GM12873 (cell line): ENCODE measurements around the gene OR13G1.

Experiments used
- CTCF ChIP-seq: IDR thresholded peaks from 2 replicates; pipeline ENCODE4 v1.5.1; 2012; ENCODE audit warnings: low read depth, mild to moderate bottlenecking, moderate library complexity, low read length, control low read depth; ENCODE audit not compliant: insufficient read depth; ENCODE audit errors: missing control alignments

OR13G1 gene

GRCh38 chr1:247669225-247669624 is 10.3 kb downstream of the OR13G1 start:
- TF ChIP-seq CTCF: no peak

GRCh38 chr1:247656221-247656875 is 23.2 kb downstream of the OR13G1 start:
- TF ChIP-seq CTCF: no peak

- TF ChIP-seq CTCF: no peak
Observed at GRCh38 chr1:247653040-247653439, 26.5 kb downstream of the OR13G1 start.

GRCh38 chr1:247647864-247648263 is 31.7 kb downstream of the OR13G1 start:
- no peak for TF ChIP-seq CTCF

GRCh38 chr1:247646867-247647266 is 32.7 kb downstream of the OR13G1 start:
- no peak for TF ChIP-seq CTCF

GRCh38 chr1:247642742-247643141 is 36.8 kb downstream of the OR13G1 start:
- TF ChIP-seq CTCF: no peak

- no peak for TF ChIP-seq CTCF
Observed at GRCh38 chr1:247639381-247639981, 40.1 kb downstream of the OR13G1 start.

GRCh38 chr1:247638781-247639180 is 40.8 kb downstream of the OR13G1 start:
- TF ChIP-seq CTCF: no peak
